ENCODE data around the gene IDH2.

IDH2 gene

GRCh38 chr15:90044916-90045371, 57.3 kb downstream of the IDH2 start:
- DNase-seq (ENCODE audit: low read depth, low spot score), result no peak

DNA sequence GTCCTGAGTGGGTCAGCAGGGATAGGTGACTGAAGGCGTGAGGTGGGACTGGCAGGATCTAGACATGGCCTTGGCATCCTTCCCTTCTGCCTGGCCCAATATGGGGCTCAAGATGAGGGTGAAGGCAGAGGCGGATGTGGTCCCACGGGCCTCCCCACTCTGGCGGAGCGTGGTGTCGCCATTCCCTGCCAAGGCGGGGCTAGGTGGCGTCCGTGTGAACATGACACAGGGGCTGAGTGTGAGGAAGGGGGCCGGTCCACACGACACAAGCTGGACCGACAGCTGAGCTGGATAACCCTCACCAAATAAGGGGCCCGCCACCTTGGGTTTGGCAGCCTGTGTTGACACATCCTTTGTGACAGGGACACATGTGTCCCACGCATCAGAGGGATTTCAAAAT, 58.1 kb downstream of the IDH2 start:
- no peak for DNase-seq (ENCODE audit: low read depth, low spot score)

DNA sequence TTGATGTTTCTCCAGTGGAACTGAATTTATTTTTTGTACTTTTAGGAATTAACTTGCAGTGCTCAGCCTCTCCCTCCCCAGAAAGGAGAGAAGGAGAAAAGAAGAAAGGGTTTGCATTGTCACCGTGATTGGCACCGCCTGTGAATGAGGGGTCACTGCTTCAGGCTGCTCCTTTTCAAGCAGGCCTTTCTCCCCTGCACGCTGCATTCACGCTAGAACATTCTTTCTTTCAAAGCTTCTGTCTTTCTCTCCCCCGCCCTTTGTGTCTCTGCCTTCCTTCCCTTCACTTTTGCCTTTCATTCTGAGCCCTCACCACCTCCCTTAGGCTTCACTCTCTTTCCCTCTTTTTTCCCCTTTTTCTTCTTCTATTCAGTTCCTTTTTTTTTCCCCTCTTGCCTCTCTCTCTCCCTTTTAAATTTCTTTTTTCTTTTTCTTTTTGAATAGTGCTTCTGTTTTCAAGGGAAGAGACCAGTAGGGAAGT, 58.7 kb downstream of the IDH2 start:
- DNase-seq (ENCODE audit: low read depth, low spot score), result no peak

DNA sequence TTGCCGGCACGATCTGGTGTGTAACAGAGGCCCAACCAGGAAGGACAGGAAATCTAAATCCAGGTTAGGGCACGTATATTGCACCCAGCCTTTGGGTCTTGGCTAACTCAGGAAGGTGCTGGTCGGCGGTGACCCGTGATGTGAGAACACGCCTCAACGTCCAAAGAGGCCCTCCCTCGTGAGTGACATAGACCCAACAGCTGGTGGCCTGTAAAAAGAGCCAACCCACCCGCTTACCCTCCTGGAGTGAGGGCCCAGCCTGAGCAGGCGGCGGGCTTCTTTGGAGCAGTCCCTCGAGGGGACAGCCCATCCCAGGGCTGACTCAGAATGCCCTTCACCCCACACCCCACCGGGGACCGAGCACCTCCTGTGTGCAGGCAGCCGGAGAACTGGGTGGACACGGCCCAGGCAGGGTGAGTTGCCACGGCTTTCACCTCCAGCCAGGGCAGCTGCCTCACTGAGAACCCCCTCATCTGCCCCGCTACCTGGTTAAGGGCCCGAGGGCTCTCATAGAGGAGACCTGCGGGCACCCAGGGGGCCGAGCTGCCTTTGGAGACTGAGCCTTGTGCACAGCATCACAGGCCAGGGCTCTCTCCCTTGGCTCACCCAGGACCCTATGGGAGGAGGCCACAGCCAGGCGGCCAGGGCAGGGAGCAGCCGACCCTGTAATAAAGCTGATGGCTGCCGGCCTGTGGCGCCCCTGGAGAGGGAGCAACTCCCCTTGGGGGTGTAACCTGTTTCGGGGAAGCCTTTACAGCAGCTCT, 59.3 kb downstream of the IDH2 start:
- no peak for DNase-seq (ENCODE audit: low read depth, low spot score)

DNA sequence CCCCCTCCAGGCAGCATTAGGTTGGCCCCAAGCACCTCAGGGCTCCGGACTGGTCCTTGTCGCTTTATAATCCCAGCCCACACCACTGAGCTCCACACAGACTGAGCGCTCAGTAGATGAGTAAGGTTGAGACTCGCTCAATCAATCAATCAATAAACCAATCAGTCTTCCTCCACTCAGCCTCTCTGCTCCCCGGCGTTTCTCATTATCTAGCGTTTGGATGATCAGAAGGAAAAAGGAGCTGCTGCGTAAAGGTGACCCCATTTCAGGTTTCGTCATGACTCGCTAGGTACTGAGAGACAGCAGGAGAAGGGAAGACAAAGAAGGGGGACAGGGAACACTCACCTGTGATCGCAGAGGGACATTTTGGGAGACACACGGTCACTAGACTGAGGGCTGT, 59.9 kb downstream of the IDH2 start:
- no peak for DNase-seq (ENCODE audit: low read depth, low spot score)

GRCh38 chr15:90040618-90041017, 61.6 kb downstream of the IDH2 start:
- no peak for DNase-seq (ENCODE audit: low read depth, low spot score)

- DNase-seq (ENCODE audit: low read depth, low spot score), result no peak
Observed at GRCh38 chr15:90039996-90040395, 62.3 kb downstream of the IDH2 start.

- no peak for DNase-seq (ENCODE audit: low read depth, low spot score)
Observed at GRCh38 chr15:90038632-90039095, 63.6 kb downstream of the IDH2 start.

DNA sequence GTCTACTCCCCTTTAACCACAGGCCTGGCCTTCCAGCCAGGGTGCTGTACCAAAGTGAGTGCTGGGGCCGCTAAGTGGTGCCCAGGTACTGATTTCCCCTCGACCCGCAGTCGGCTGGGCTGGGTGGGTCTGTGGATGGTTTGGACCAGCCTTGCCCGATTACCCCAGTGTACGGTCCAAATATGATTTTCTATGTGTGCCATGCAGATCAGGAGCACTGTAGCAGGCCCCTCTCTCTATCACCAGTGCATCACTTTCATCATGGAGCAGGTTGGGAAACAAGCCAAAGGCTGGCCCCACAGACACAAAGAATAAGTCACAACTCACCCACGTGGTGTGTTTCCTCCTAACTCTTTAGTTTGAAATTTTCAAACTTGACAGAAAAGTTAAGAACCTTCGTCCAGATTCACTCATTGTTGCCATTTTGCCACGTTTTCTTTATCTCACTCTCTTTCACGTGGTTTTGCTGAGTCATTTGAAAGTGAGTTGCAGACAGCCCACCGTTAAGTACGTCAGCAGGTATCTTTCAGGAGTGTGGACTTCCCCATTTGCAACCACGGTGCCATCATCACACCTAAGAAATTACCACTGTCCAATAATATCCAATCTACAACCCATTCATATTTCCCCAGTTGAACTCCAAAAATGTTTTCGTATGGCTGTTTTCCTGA, 64.2 kb downstream of the IDH2 start:
- no peak for DNase-seq (ENCODE audit: low read depth, low spot score)

DNA sequence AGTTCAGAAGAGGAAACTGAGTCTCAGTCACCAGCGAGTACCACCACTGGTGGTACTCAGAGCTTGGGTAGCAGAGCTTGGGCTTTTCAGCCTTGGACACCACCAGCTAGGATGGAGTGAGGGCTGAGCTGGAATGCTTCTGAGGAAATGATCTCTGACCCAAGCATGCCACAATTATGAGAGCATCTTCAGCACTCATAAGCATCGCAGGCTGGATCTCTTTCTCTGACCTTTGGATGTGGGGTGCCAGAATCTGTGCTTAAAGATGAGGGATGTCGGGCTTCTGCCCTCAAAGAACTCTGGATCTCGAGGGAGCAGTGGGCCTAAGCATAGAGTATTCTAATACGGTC, 64.8 kb downstream of the IDH2 start:
- DNase-seq (ENCODE audit: low read depth, low spot score), result no peak

DNA sequence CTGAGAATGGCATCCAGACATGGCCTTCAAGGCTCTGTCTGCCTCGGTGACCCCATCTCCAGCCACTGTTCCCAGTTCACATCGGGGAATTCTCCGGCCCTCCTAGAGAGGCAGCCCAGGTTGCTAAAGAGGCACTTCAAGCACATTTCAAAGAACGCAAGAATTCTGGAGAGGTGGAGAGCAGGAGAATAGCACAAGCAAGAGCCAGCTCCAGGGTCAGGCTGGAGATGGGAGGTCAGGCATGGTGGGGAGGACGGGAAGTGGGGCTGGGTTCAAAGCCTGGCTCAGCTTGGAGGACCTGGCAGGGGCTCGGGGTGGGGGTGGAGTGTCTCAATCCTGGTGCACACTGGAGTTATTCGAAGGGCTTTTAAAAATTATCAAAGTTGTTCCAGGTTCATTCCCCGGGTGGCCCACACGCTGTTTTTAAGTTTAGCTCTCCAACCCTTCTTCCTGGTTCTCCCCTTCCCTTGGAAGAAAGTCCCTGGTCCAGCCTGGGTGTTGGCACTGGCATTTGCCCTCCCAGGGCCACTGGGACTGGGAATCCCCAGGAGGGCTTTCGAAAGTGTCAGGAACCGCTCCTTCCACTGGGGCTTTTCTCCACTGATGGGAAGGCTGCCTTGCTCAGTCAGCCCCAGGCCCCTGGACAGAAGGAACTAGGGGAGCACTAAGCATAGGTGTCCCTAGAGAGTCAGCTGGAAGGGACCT, 65.3 kb downstream of the IDH2 start:
- no peak for DNase-seq (ENCODE audit: low read depth, low spot score)

DNA sequence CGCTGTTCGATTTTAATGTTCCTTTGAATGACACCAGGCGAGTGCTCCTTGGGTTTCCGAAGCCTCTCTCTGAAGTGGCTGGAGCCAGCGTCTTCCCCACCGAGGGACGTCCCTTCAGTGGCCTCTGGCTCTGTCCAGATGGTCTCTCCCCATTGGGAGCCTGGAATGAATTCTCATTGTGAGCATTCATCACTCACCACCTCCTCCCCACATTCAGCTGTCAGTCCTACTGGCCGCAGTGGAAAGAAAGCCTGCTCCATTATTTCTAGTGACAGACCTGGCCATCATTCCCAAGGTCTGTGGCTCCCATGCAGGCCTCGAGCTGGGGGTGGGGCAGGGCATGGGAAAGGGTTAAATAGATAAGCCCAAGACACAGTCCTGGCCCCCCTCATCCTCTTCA, 65.9 kb downstream of the IDH2 start:
- DNase-seq (ENCODE audit: low read depth, low spot score), result no peak

GRCh38 chr15:90035840-90036230, 66.4 kb downstream of the IDH2 start:
- DNase-seq (ENCODE audit: low read depth, low spot score), result no peak

DNA sequence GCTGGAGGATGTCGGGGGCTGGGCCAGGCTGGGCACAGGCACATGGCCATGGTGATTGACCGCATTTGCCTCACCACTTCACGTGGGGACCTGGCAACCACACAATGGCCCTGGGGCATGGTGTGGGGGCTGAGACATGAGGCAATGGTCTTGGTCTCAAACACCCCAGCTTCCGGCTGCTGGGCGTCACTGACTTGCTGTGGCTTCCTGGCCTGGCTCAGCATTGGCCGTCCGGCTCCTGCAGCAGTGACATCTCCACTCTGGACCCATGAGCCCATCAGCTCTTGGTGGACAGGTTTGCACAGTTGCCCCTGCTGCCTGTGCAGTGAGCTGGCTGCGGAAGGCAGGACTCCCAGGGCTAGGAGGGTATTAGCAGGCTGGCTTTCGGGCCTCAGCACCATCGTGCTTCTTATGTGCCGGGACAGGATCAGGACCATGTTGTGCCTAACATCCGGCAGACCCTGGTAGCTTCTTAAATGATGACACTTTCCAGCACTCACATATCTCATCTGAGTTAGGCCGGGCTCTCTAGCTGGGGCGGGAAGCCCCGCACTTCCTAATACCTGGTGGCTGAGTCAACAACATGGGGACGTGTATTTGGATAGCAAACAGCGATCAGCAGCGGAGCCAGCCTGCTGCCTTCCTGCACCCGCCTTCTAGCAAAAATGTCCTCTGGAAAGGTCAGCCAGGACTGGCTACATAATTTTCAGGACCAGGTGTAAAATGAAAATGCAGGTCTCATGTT, 67.0 kb downstream of the IDH2 start:
- DNase-seq (ENCODE audit: low read depth, low spot score), result no peak

GRCh38 chr15:90033448-90033847, 68.8 kb downstream of the IDH2 start:
- DNase-seq (ENCODE audit: low read depth, low spot score), result no peak
